AG04449 (cell line): ENCODE measurements around the gene ZNF653.

Experiments
- CTCF ChIA-PET: fragments of 350-600 bp; formaldehyde crosslinking; extraction: SDS; loops from one replicate; lab custom pipeline; 2021; ENCODE audit warnings: antibody characterized with exemption; lab: Yijun Ruan, JAX
- POLR2A ChIA-PET: fragments of 400-600, 350-600 bp; formaldehyde crosslinking; extraction: SDS; loops from one replicate; lab custom pipeline; 2020; ENCODE audit warnings: antibody characterized with exemption, inconsistent platforms; lab: Yijun Ruan, JAX
- DNase-seq: peaks from one replicate; pipeline ENCODE4 v3.0.0-alpha.2; 2010; ENCODE audit warnings: low read depth, low spot score
- H3K4me3 ChIP-seq: 2 replicates; pipeline ENCODE4 v1.5.1; 2011; ENCODE audit warnings: low read depth, mild to moderate bottlenecking, control low read depth, low read length
- TF ChIP-seq, protein P1 (sequence below): IDR thresholded peaks from one replicate; pipeline ENCODE4 v1.5.1; 2011; ENCODE audit warnings: mild to moderate bottlenecking, moderate library complexity, low read length, control low read depth, inconsistent platforms; ENCODE audit not compliant: insufficient read depth; ENCODE audit errors: missing control alignments

ZNF653 gene, protein sequence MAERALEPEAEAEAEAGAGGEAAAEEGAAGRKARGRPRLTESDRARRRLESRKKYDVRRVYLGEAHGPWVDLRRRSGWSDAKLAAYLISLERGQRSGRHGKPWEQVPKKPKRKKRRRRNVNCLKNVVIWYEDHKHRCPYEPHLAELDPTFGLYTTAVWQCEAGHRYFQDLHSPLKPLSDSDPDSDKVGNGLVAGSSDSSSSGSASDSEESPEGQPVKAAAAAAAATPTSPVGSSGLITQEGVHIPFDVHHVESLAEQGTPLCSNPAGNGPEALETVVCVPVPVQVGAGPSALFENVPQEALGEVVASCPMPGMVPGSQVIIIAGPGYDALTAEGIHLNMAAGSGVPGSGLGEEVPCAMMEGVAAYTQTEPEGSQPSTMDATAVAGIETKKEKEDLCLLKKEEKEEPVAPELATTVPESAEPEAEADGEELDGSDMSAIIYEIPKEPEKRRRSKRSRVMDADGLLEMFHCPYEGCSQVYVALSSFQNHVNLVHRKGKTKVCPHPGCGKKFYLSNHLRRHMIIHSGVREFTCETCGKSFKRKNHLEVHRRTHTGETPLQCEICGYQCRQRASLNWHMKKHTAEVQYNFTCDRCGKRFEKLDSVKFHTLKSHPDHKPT

DNA sequence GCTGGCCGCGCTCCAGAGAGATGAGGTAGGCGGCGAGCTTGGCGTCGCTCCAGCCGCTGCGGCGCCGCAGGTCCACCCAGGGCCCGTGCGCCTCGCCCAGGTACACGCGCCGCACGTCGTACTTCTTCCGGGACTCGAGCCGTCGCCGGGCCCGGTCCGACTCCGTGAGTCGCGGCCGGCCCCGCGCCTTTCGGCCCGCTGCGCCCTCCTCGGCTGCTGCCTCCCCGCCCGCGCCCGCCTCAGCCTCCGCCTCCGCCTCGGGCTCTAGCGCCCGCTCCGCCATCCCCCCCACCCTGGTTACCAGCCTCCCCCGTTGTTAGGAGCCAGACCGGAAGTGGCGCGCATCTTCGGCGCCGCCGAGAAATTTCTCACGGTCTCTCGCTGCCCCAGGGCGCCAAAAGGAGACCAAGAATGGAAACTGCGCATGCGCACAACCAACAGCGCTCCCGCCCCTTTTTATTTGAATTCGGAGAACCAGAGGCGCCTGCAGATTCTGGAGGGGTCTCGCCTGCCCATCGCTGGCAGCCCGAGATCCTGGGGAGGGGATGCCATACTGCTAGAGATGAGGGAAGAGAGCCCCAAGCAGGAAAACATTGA, at the start of gene ZNF653:
TSS of gene ZNF653 (minus strand) at position 336 of the 597 bp plus-strand sequence. CDS start at position 283, 53 bp downstream.
- peak within 1 kb of the TSS; percentile 69 for H3K4me3 ChIP-seq
- CTCF ChIA-PET: interaction anchor here (1.0 to 1.3 kb wide), 2 partner anchors 122 to 367 kb away, joined by 3 read pairs; no protein-coding TSS in a partner anchor
- TF ChIP-seq, protein P1, sequence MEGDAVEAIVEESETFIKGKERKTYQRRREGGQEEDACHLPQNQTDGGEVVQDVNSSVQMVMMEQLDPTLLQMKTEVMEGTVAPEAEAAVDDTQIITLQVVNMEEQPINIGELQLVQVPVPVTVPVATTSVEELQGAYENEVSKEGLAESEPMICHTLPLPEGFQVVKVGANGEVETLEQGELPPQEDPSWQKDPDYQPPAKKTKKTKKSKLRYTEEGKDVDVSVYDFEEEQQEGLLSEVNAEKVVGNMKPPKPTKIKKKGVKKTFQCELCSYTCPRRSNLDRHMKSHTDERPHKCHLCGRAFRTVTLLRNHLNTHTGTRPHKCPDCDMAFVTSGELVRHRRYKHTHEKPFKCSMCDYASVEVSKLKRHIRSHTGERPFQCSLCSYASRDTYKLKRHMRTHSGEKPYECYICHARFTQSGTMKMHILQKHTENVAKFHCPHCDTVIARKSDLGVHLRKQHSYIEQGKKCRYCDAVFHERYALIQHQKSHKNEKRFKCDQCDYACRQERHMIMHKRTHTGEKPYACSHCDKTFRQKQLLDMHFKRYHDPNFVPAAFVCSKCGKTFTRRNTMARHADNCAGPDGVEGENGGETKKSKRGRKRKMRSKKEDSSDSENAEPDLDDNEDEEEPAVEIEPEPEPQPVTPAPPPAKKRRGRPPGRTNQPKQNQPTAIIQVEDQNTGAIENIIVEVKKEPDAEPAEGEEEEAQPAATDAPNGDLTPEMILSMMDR: no peak
- POLR2A ChIA-PET: no interaction called here
- no peak for DNase-seq

DNA sequence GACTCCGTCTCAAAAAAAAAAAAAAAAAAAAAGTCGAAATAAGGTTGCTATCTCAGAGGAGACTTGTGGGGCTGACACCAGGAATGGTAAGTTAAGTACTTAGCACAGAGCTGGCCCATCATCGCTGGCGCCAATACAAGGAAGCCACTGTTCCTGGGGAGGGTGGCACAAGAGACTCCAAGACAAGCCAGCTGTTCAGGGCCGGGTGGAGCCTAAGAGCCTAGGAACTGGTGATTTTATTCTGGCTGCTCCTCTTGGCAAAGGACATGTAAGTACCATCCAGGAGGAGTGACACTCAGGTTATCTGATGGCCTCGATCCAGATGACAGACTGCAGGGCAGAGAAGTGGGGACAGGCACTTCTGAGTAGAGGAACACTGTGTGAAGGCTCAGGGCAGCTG, 49.6 kb upstream of the ZNF653 start:
- H3K4me3 ChIP-seq: no peak overlapping the region
- no peak for DNase-seq
- TF ChIP-seq, protein P1: no peak
- ChIA-PET CTCF (interaction anchor here (2.3 kb wide), 1 partner anchor 19 kb away, joined by 12 read pairs; no protein-coding TSS in a partner anchor), POLR2A (no interaction called here)

DNA sequence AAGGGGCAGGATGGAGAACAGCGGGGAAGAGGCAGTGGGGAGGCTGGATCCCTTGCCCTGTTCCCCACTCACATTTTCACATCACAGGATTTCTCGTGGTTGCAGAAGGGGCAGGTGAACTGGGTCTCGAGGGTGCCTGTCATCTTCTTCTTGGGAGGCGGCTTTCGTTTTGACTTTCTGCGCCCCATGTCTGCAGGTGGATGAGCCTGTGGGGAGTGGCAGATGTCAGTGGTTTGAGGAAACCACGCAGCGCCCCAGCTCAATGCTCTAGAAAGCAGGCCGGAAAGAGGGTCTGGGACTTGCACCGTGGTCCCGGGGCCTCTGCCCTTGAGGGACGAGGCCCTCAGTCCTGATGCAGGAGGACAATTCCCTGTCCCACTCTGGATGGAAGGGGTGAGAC, 48.5 kb upstream of the ZNF653 start:
- POLR2A ChIA-PET: no interaction called here
- no peak overlapping the region for H3K4me3 ChIP-seq
- CTCF ChIA-PET: interaction anchor here (1.0 kb wide), 1 partner anchor 18 kb away, joined by 3 read pairs; no protein-coding TSS in a partner anchor
- TF ChIP-seq, protein P1: no peak
- DNase-seq: no peak

DNA sequence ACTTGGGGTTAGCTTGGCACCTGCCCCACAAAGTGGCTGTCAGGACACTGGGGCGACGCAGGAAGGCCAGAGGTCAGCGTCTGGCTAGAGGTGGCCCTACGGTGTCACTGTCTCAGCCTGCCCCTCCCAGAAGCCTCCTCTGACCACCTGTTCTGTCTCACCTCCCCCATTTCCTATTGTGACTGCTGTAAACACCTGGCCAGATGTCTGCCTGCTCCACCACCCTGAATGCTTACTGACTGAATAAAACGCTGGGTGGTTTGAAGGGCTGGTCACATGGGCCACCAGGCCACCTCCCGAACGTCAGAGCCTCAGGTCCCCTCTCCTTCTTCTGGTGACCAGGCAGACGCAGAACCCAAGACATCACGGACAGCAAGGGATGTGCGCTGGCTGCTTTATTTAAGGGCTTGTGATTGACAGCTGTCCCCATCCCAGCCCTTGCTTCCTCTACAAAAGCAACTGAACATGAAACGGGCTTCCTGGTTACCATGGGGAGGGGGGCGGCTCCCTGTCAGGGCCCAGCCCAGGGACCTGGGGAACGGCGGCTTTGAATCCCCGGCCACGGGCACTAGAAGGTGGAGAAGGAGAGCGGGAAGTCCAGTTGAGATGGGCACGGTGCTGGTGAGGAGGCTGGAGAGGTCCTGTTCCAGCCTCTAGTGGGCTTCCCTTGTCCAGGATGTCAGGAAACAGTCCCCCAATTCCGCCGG, 47.2 kb upstream of the ZNF653 start:
- TF ChIP-seq, protein P1: no peak
- ChIA-PET POLR2A (no interaction called here), CTCF (interaction anchor here (1.2 to 2.3 kb wide), 3 partner anchors 8 to 259 kb away, joined by 3 to 13 read pairs (median 8); no protein-coding TSS in a partner anchor)
- DNase-seq: no peak
- no peak overlapping the region for H3K4me3 ChIP-seq

DNA sequence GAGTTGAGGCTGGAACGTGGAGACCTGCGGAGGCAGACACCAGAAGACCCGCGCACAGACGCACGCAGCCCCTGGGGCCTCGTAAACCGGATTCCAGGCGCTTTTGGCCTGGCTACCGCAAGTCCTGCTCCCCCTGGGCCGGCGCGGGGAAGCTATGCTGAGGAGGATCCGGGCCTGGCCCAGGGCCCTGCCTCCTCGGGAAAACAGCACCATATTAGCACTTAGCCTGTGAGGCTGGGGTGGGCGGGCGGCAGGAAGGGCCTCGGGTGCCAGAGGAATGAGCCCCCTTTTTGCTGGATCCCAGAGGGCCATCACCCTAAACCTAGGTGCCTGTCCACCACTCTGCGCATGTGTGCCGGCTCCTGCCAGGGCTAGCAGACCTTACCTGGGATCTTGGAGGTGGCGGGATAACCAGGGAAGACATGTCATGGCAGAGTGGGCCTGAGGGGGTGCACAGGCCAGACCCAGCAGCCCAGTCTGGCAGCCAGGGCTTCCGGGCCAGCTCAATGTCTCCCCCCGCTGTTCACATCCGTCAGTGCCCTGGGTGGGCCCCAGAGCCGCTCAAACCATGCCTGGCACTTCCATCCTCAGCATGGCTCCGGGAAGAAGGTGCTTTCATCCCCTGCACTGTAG, 46.1 kb upstream of the ZNF653 start:
- TF ChIP-seq, protein P1: peak; percentile 68
- DNase-seq: no peak
- ChIA-PET POLR2A (interaction anchor here (1.2 kb wide), 1 partner anchor 10 kb away, joined by 5 read pairs; no protein-coding TSS in a partner anchor), CTCF (interaction anchor here (0.6 to 2.3 kb wide), 5 partner anchors 10 to 258 kb away, joined by 3 to 13 read pairs (median 7); partner anchors contain the start of gene CNN1)
- H3K4me3 ChIP-seq: no peak overlapping the region
